Gastroesophageal sphincter (tissue), 4 donors: ENCODE measurements around the gene RFX2. TPM values are rescaled to one million over a fixed set of nuclear protein-coding genes. Genes with fewer than 3 reads are reported as not detected.

Experiments
- ATAC-seq: fragments of 150-250 bp; one replicate; pipeline ENCODE4 v1.9.1; 2016; ENCODE audit warnings: mild to moderate bottlenecking, moderate library complexity
- H3K27ac ChIP-seq, 4 donors: fragments of 200-600 bp; sonication (generic) in 3 of 4; 1 replicate in 3 of 4; 2 replicates in 1 of 4; pipeline ENCODE4 v1.5.1; 2016 to 2019
- H3K27me3 ChIP-seq: fragments of 200-600 bp; sonication (generic); one replicate; pipeline ENCODE4 v1.5.1; 2019
- H3K36me3 ChIP-seq, 2 donors: fragments of 200-600 bp; sonication (generic); one replicate each; pipeline ENCODE4 v1.5.1; 2019; ENCODE audit warnings: control low read depth in 1 of 2
- H3K4me1 ChIP-seq, 3 donors: fragments of 200-600 bp; sonication (generic); 1 replicate in 2 of 3; 2 replicates in 1 of 3; pipeline ENCODE4 v1.5.1; 2016 to 2019; ENCODE audit warnings: control low read depth in 2 of 3
- H3K4me3 ChIP-seq, 2 donors: fragments of 200-600 bp; sonication (generic); one replicate each; pipeline ENCODE4 v1.5.1; 2019; ENCODE audit warnings: mild to moderate bottlenecking in 1 of 2, moderate library complexity in 1 of 2
- H3K9me3 ChIP-seq, 3 donors: fragments of 200-600 bp; sonication (generic); one replicate each; pipeline ENCODE4 v1.5.1; 2017 to 2019; ENCODE audit warnings: control low read depth in 2 of 3
- CTCF ChIP-seq, 4 experiments: fragments of 200-600 bp in 2 of 4; fragments of 450-650 bp in 2 of 4; sonication (generic) in 1 of 4; IDR thresholded peaks; one replicate each; pipeline ENCODE4 v1.5.1; 2017 to 2019; ENCODE audit warnings: antibody characterized with exemption in 4 of 4, mild to moderate bottlenecking in 2 of 4, moderate library complexity in 2 of 4
- EP300 ChIP-seq: sonication (generic); formaldehyde crosslinking; IDR thresholded peaks from one replicate; pipeline ENCODE4 v1.6.1; 2017; ENCODE audit warnings: antibody characterized with exemption, mild to moderate bottlenecking
- POLR2A ChIP-seq, 2 donors: fragments of 450-650 bp; IDR thresholded peaks; one replicate each; pipeline ENCODE4 v1.6.1; 2017; ENCODE audit warnings: antibody characterized with exemption in 2 of 2, mild to moderate bottlenecking in 2 of 2, moderate library complexity in 1 of 2
- POLR2AphosphoS5 ChIP-seq: sonication (generic); formaldehyde crosslinking; IDR thresholded peaks from one replicate; pipeline ENCODE4 v1.6.1; 2017; ENCODE audit warnings: antibody characterized with exemption
- WGBS, 2 donors: methylation state at CpG; one replicate each; pipeline ENCODE4 v1.1.5; 2018; ENCODE audit warnings: low coverage in 1 of 2; 5-methylcytosine and 5-hydroxymethylcytosine counted together
- total RNA-seq, 4 donors: library from RNA; depleted of rRNA; stranded (reverse); fragments of >200 nt; gene quantifications; one replicate each; pipeline ENCODE4 v1.1.0, GENCODE V29; 2016

Gene RFX2
- total RNA-seq, 4 donors from 2014 or later: 18.7 to 49.1 (median 37.6) TPM

- no peak overlapping the region for H3K4me3 ChIP-seq
- WGBS, 2 donors: 69 to 75% methylated on average over 16 to 17 of the region's 29 CpGs
- peaks cover 0 to 51% of the 10 kb centered on the region in 2 donors for H3K36me3 ChIP-seq
- peaks cover 0 to 26% (median 0%) of the 10 kb centered on the region in 3 donors for H3K4me1 ChIP-seq
- ATAC-seq: peak; percentile 79
- H3K9me3 ChIP-seq: no peaks in the 10 kb centered on the region
- peak overlapping the region in 3 of 4 donors; percentile 69 to 75 (median 74) for H3K27ac ChIP-seq
- H3K27me3 ChIP-seq: no peaks in the 10 kb centered on the region
- TF ChIP-seq POLR2A (IDR thresholded peaks at IDR 0.05) (no peak), CTCF (IDR thresholded peaks at IDR 0.05) (peak in 3 of 4 experiments; percentile 75 to 78 (median 77))
Observed at GRCh38 chr19:6021878-6022569, 88.3 kb downstream of the RFX2 start.

GRCh38 chr19:6020972-6021805, 89.1 kb downstream of the RFX2 start:
- peaks cover 0 to 44% of the 10 kb centered on the region in 2 donors for H3K36me3 ChIP-seq
- TF ChIP-seq POLR2AphosphoS5 (no peak), EP300 (no peak), POLR2A (IDR thresholded peaks at IDR 0.05) (no peak), CTCF (IDR thresholded peaks at IDR 0.05) (no peak)
- no peak overlapping the region for H3K4me3 ChIP-seq
- H3K27me3 ChIP-seq: no peaks in the 10 kb centered on the region
- peaks cover 0 to 26% (median 0%) of the 10 kb centered on the region in 3 donors for H3K4me1 ChIP-seq
- 63 to 72% methylated on average over 7 to 20 of the region's 22 CpGs for WGBS, 2 donors
- no peak for ATAC-seq
- no peaks in the 10 kb centered on the region for H3K9me3 ChIP-seq
- peak overlapping the region in 3 of 4 donors; percentile 69 to 75 (median 74) for H3K27ac ChIP-seq

GRCh38 chr19:6020166-6020882, 90.0 kb downstream of the RFX2 start:
- Histone ChIP-seq H3K36me3 (peaks cover 0 to 46% of the 10 kb centered on the region in 2 donors), H3K4me3 (no peak overlapping the region), H3K27me3 (no peaks in the 10 kb centered on the region), H3K9me3 (no peaks in the 10 kb centered on the region), H3K4me1 (peaks cover 0 to 26% (median 0%) of the 10 kb centered on the region in 3 donors), H3K27ac (no peak overlapping the region)
- no peak for ATAC-seq
- WGBS, 2 donors: 86 to 89% methylated on average over 15 to 16 of the region's 20 CpGs
- TF ChIP-seq POLR2A (IDR thresholded peaks at IDR 0.05): no peak
- TF ChIP-seq EP300: no peak
- no peak for TF ChIP-seq POLR2AphosphoS5
- TF ChIP-seq CTCF (IDR thresholded peaks at IDR 0.05): no peak

GRCh38 chr19:6018786-6019185, 91.5 kb downstream of the RFX2 start:
- Histone ChIP-seq H3K36me3 (peaks cover 0 to 45% of the 10 kb centered on the region in 2 donors), H3K4me3 (no peak overlapping the region), H3K9me3 (no peaks in the 10 kb centered on the region), H3K27me3 (no peaks in the 10 kb centered on the region), H3K4me1 (peaks cover 0 to 22% (median 0%) of the 10 kb centered on the region in 3 donors), H3K27ac (no peak overlapping the region)
- WGBS, 2 donors: 70% methylated on average over 2 of the region's 10 CpGs; no CpG with 5 or more reads in 1 of the 2 donors
- TF ChIP-seq POLR2AphosphoS5 (no peak), EP300 (no peak), CTCF (IDR thresholded peaks at IDR 0.05) (no peak), POLR2A (IDR thresholded peaks at IDR 0.05) (no peak)
- ATAC-seq: no peak
